HG03159 (cell line): ENCODE measurements around the gene SIRPB2.

Experiments used
- ATAC-seq: cut with Tn5 transposase; IDR thresholded peaks from one replicate; pipeline ENCODE4 v1.9.1; 2021; ENCODE audit warnings: mild to moderate bottlenecking, moderate library complexity; ENCODE audit not compliant: unreplicated experiment

SIRPB2 gene

DNA sequence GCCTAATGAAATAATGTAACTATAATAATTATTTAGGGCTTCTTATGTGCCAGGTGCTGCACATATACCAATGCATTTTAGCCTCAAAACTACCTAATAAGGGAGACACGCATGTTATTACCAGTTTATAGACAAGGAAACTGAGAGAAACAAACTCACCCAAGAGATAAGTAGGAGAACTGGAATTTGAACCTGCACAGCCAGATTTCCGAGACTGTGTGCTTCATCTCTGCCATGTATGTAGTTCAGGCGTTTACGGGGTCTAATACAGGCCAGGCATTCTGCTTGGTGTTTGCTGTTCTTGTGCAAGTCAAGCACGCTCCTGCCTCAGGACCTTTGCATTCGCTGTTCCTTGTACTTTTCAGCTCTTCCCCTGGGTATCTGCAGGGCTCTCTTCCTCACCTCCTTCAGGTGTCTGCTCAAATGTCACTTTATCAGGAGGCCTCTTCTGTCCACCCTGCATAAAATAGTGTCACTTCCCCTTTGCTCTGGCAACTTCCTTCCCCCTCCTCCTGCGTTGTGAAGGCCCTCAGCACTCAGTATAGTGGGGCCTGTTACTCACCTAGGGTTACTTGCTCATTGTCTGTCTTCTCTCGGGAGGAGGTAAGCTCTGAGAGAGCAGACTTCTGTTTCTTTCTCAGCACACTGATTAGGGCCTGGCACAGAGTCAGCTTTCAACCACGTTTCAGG lies 18.5 kb downstream of the SIRPB2 start:
- no peak for ATAC-seq

DNA sequence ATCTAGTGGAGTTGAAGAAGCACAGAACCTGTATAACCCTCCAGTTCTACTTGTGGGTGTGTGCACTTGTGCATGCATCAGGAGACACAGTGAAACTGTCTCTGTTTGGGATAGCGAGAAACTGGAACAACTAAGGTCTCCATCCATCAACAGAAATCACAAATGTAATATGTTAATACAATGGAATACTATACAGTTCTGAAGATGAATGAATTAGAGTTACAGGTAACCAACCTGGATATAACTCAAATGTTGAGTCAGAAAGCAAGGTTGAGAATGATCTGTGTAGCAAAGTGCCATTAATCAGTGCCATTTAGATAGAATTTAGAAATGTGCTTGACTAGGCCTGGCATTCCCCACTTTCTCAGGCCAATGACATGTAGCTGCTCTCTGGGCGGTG lies 20.0 kb downstream of the SIRPB2 start:
- no peak for ATAC-seq

DNA sequence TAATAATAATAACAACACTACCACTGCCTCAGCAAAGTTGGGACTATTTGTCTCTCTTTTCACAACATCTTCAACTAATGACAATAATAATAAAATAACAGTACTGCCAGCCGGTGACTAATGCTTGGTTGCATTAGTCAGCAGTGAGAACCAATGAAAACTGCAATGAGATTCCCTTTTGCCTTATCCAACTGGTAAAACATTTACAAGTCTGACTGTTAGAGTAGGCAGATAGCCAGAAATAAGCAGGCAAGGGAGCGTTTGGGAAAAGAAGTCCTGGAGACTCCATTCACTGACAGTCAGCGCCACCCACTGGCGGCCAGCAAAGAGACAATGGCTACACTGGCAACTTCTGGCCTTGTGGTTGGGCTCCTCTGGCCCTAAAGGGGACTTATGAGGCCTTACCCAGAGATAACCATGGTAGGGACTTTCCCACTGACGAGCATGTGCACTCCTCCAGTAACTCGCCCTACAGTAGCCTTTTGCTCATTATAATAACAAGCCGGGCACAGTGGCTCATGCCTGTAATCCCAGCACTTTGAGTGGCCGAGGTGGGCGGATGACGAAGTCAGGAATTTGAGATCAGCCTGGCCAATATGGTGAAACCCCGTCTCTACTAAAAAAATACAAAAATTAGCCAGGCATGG lies 21.2 kb downstream of the SIRPB2 start:
- ATAC-seq: no peak

DNA sequence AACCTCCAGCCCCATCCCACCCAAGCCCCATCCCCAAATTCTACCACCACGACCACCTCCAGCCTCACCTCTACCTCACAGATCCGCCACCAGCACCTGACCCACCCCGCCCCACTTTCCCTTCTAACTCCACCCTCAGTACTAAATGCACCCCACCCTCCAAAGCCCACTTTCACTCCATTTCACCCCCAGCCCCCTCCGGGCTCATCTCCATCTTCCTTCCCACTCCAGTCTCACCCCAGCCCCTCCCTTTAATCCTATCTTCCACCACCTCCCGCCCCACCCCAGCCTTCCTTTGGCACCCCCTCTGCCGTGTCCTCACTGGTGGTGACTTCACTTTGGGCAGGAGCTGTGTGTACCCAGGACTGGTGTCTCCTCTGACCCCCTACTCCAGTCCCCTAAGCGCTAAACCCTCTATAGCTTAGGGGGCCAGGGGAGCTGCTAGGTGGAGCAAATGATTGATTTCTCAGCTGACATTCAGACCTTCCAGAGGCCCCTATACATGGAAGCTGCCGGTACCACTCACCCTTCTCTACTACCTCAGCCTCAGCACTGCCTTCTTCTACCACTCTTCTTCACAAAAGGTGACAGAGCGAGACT lies 21.8 kb downstream of the SIRPB2 start:
- no peak for ATAC-seq

DNA sequence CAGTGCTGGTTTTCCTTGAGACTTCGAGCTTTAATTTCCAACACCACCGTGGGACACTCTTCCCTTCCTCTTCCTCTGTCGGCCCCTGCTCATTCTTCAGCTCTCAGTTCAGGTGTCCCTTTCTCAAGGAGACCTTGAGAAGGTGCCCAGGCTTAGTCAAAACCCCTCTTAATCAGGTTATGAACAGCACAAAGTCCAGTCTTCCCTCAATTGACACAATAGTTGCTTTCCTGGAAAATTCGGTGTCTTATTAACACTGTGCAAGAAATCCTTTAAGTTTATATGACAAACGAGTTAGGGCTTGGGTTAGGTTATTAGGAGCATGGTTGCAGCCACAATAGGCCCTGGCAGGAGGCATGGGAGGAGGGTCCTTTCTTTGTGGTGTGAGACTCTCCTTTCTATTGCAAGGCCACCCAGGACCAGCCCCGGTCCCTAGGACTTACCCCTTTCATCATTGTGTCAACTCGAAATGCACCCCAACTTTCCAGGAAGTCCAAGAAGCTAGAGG lies 23.0 kb downstream of the SIRPB2 start:
- no peak for ATAC-seq

DNA sequence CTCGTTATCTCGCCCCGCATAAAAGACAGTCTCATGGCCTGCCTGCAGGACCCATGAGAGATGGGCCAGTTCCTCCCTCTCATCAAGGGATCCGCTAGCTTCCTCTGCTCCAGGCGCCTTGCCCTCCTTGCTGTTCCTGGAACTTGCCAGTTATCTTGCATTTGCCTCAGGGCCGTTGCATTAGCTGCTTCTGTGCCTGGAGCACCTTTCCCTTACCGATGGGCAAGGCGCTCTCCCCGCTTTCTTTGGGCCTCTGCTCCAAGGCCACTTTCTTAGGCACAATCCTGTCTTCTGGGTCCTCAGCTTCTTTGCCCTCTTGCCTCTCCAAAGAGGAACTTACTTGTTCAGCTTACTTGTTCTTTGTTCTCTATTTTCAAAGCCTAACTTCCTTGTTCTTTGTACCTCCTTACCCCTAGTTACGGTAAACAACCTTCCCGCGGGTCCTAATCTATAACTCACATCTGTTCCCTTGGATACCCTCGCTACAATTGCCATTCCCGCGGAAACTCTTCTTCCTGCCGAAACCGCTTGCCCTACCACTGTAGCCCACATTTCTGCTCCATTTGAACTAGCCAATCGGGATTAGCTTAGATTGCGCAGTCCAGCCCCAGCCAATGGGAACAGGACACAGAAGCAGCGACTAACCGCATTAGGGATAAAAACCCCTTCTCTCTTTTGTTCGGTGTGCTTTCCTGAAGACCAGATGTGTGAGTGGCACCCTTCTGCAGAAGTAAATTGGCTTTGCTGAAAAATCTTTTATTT lies 23.7 kb downstream of the SIRPB2 start:
- ATAC-seq: no peak

DNA sequence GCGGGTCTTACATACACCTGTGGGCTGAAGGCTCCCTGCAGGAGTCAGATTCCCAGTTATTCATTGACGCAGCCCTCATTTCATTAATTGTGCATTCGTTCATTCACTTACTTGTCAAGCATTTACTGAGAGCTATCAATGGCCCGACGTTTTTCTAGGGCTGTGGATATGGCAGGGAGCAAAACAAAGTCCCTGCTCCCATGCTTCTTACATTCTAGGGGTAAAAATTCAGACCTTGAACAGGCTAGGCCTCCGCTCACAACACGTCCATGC lies 24.2 kb downstream of the SIRPB2 start:
- ATAC-seq: no peak

DNA sequence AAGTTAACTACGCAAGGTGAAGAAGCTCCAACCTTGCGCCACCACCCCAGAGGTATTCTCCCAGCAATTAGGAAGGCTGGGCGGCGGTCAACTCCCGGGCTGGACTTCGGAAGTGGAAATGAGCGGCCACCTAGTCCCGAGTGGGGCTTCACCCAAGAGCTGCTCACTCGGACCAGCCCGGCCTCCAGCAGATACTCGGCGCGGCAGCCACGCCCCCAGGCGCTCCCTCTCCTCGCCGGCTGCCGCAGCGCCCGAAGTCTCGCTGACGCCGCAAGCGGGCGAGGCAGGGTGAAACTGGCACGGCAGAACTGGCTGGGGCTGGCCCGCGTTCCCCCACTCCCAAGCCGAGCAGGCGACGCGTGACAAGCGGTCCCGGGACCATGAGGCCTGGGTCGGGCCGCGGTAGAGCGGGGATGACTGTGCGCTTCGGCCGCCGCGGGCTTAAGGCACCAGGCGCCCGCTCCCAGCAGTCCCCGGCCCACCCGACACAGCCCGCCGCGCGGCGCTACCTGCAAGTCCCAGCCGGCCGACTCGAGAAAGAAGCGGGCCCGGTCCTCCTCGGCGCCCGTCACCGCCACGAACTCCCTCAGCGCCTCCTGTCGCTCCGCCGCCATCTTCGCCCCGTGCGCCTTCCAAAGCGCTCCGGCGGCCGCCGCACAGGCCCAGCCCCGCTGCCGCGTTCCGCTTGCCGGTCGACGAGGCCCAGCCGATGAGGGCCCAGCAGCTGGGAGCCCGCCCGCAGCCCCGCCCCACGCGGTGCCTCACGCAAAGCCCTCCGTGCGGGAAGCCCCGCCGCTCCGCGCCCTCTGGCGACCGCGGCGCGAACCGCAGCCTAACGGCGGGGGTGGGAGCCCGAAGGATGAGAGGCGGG lies 24.8 kb downstream of the SIRPB2 start, which contains the start of gene NSFL1C:
NSFL1C (minus strand) TSS at position 639 of the 871 bp plus-strand sequence; CDS start at position 614, 25 bp downstream.
- ATAC-seq: peak; percentile 79

DNA sequence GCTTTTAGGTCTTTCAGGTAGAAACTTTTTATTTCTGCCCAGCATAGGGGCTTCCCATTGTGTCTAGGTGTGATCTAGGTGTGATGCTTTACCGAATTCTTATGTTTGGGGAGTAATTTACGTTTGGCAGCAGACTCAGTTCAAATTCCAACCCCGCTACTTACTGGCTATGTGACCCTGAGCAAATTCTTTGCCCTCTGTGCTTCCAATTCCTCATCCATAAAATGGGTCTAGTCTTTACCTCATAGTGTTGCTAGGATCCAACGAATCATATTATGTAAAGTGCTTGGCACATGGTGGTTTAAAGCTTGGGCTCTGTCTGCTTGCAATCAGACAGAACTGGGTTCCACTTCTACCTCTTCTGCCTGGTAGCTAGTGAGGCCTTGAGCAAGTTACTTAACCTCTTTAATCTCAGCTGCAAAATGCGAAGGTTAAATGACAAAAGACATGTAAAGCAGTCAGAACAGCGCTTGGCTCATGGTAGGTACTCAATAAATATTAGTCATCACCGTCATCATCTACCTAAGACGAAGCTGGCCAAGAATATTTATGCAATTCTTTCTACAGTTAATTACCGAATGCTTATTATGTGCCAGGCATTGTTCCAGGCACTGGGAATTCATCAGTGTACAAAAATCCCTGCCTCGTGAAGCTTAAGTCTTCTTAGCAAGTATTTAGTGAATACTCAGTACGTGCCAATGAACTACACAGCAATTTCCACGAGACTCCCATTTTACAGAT lies 25.6 kb downstream of the SIRPB2 start:
- no peak for ATAC-seq

DNA sequence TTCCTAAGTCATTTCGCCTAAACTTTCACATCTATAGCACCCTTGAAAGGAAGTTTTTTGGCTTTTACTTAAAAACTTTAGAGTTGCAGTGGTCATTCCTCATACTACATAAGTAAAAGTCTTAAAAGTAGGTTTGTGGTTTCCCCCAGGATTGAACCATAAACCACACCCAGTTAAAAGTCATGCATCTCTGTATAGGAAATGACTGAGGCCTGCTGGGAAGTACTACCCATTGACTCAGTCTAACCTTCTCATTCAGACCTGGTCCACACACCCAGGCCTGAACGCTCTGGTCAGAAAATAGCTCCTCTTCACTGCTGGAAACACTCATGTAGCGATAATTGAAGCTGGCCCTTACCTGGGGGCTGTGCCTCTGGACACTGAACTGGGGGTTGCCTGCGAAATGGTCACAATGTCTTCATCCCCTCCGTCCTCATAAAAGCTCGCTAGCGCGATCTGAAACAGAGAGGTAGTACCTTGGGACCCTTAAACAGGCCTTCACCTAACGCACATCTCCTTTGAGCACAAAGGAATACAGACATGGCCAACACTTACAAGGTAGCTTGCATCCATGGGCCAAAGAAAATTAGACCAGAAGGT lies 27.1 kb downstream of the SIRPB2 start:
- ATAC-seq: no peak

DNA sequence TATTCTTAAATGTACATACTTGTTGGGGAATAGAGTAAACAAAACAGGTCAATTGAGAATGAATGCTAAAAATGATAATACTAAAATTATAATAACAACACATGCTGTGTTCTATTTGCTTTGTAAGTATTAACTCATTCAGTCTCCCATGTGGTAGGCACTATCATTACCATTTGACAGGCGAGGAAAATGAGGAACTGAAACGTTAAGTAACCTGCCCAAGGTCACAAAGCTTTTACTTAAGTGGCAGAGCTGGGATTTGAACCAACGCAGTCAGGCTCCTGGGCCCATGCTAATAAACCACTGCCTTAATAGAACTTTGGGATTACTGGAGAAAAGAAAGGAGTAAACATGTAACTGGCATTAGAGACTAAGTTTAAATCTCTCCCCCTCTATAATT lies 28.4 kb downstream of the SIRPB2 start:
- ATAC-seq: no peak

DNA sequence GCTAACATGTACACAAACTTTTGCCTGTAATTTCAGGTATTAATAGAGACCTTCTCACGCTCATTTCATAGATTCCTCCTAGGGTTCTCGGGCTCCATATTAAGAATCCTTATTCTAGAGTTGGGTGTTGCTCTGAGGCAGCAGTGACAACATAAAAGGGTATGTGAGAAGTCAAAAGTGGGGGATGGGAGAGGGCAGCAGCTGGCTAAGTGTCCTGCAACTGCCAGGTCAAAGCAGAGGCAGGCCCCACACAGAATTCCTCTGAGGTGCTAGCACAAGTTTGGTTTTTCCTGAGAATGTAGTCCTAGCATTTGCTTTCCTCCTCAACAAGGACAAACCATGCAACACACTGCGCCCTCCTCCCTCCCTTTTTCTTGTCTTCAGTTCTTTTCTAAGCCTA lies 29.2 kb downstream of the SIRPB2 start:
- no peak for ATAC-seq

DNA sequence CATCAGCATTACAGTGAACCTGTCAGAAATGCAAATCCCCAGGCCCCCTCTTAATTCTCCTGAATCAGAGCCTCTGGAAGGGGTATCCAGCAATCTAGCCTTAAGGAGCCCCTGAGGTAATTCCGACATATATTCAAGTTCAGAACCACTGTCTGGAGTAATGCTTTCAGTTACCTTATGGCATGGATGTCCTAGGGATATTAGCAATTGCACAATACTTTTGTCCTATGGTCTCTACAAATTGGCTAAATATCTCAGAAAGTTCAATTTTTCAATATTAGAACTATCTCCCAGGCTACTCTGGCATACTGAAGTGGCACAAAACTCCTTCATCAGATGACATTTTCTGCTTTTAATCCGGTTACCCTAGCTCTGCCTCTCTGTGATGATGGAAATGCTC lies 30.9 kb downstream of the SIRPB2 start:
- no peak for ATAC-seq

DNA sequence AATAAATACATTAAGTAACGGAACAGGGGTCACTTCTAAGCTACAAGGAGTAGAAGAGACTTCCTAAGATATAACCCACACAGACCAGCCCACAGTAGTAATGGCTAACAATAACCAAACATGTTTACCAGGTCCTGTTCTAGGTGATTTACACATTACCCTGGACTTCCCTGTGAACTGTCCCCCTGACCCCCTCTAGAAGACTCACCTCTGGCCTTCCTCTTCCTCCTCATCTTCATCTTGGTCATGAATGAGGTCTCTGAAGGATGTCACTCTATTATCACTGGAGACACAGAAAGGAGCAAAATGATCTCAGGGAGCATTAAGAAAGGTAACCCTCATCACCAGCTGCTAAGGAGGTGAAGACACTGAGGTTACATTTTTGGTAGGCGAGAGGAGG lies 33.2 kb downstream of the SIRPB2 start:
- ATAC-seq: no peak

DNA sequence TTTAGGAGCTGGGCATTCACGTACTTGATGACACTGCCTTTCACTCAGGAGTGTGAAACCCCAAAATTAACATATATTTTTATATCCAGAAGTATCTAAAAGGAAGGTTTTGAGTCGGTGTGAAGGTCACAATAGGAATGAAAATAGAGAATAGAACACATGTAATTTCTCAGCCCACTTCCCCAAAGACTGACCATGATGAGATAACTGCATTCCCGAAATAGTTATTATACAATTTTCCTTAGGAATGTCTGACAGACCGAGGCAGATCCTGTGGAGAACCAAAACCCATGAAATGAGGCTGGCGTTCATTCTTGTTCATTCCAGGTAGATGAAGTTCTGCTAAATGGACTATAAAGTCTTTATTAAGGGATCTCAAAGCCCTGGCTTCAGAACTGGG lies 34.9 kb downstream of the SIRPB2 start:
- ATAC-seq: no peak

DNA sequence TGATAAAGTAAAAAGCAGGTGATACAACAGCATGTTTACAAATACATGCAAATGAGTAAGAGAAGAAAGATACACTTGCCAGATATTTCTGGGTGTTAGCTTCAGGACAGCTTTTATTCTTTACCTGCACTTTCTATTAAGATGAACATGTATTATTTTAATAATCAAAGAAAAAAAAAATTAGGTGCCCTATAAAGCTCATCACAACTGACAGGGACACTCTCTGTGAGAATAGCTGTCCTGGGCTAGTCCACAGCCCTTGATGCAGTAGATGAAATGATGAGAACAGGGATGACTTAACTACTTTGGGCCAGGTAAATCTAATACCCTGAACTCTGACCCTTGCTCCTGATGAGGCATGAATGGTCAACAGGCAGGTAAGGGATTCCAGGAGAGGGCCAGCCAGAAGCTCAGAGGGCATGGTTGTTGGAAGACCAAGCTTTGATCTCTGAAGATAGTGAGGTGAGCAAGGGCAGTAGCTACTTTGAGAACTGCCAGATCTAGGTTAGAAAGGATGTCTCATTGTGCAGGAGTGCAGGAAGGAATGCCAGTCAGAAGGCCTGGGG lies 40.2 kb downstream of the SIRPB2 start:
- no peak for ATAC-seq

DNA sequence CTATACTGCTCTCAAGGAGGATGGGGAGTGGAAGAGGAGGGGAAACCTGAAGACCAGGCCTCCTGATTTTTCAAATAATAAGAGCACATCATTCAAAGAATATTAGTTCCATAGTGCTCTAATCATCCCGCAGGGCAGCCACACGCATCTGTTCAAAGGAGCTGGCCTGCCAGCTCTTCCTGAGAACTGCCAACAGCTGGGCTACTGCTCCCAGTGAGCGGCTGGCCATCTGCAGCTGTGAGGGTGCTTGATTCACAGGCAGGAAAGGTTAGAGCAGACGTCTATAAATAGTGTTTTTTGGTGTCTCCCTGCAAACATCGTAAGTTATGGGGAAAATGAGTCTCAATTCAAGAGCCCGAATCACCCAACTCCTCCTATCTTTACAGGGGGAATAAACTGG lies 41.9 kb downstream of the SIRPB2 start:
- ATAC-seq: no peak

DNA sequence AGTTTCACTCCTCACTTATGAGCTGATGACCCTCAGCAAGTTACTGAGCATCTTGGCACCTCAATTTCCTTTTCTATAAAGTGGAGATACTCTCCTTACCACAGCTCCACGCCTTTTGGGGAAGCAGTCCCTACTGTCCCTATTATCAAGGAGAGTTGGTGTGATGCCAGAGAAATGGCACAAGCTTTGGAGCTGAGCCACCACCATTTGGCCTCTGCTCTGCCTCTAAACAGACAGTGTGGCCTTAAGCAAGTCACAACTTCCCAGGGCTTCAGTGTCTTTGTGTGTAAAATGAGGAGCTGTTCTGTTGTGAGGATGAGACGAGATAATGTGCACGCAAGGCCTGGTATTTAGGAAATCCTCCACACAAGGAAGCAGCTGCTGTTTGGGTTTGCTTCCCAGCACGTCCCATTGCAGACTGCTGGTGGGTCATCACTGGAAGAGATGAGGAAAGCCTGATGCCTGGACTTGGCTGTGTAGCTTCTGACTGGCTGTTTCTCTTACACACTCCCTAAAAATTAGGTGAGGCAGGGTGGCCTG lies 43.1 kb downstream of the SIRPB2 start:
- no peak for ATAC-seq

DNA sequence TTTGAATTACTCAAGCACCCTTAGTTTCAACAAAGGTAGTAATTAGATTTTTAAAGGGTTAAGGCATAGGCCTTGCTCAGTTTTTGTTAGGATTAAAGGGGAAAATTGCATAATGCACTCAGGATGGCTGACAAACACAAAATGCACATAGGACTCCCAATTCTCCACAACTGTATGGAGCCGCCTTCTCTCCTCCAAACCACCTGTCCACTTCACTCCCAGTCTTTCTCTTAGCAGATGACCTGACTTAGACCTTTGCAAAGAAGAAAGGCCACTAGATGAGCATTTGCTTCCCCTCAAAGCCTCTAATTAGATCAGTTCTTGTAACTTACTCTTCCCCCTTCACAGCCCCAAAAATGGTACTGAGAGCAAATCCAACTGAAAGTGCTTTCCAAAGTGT lies 44.7 kb downstream of the SIRPB2 start:
- ATAC-seq: no peak
